ENCODE measurements around the gene TRAK1.

TRAK1 gene

GRCh38 chr3:42209917-42210316, 118.8 kb downstream of the TRAK1 start:
- DNase-seq (ENCODE audit: low spot score) = no peak

- no peak for DNase-seq (ENCODE audit: low spot score)
These were observed 119.6 kb downstream of the TRAK1 start for GRCh38 chr3:42210726-42211125.

GRCh38 chr3:42213417-42213816, 122.3 kb downstream of the TRAK1 start:
- DNase-seq (ENCODE audit: low spot score) = no peak

- DNase-seq (ENCODE audit: low spot score) = no peak
These were observed 122.9 kb downstream of the TRAK1 start for GRCh38 chr3:42214064-42214463.

GRCh38 chr3:42214565-42215283, 123.6 kb downstream of the TRAK1 start:
- no peak for DNase-seq (ENCODE audit: low spot score)

- no peak for DNase-seq (ENCODE audit: low spot score)
These were observed 125.1 kb downstream of the TRAK1 start for GRCh38 chr3:42216302-42216701.

- no peak for DNase-seq (ENCODE audit: low spot score)
These were observed 125.8 kb downstream of the TRAK1 start for GRCh38 chr3:42216931-42217333.

GRCh38 chr3:42220436-42221121, 129.4 kb downstream of the TRAK1 start:
- no peak for DNase-seq (ENCODE audit: low spot score)

GRCh38 chr3:42222942-42223693, 132.0 kb downstream of the TRAK1 start:
- DNase-seq (ENCODE audit: low spot score) = no peak

GRCh38 chr3:42224178-42224577, 133.0 kb downstream of the TRAK1 start:
- DNase-seq (ENCODE audit: low spot score) = no peak

GRCh38 chr3:42224658-42225421, 133.7 kb downstream of the TRAK1 start:
- no peak for DNase-seq (ENCODE audit: low spot score)

GRCh38 chr3:42225486-42226363, 134.6 kb downstream of the TRAK1 start:
- DNase-seq (ENCODE audit: low spot score) = no peak

- DNase-seq (ENCODE audit: low spot score) = no peak
These were observed 135.6 kb downstream of the TRAK1 start for GRCh38 chr3:42226470-42227425.

- DNase-seq (ENCODE audit: low spot score) = peak; percentile 25
These were observed 137.6 kb downstream of the TRAK1 start for GRCh38 chr3:42228796-42229195.

GRCh38 chr3:42229266-42229941, 138.2 kb downstream of the TRAK1 start:
- DNase-seq (ENCODE audit: low spot score) = no peak

GRCh38 chr3:42229942-42230688, 139.0 kb downstream of the TRAK1 start:
- DNase-seq (ENCODE audit: low spot score) = peak; percentile 53

GRCh38 chr3:42230860-42231259, 139.7 kb downstream of the TRAK1 start:
- no peak for DNase-seq (ENCODE audit: low spot score)

- no peak for DNase-seq (ENCODE audit: low spot score)
These were observed 144.4 kb downstream of the TRAK1 start for GRCh38 chr3:42235532-42235931.

- no peak for DNase-seq (ENCODE audit: low spot score)
These were observed 145.5 kb downstream of the TRAK1 start for GRCh38 chr3:42236611-42237010.

Data from pons (tissue), 1 donor.